RWPE2 (cell line): Measurements from ENCODE around the gene TMEM44.

Experiments used
- ATAC-seq: fragments of 200-7000 bp; cut with Tn5 transposase; 3 replicates; pipeline ENCODE4 v1.9.1; 2021; ENCODE audit warnings: low read depth
- DNase-seq: peaks from one replicate; pipeline ENCODE4 v3.0.0-alpha.2; 2020; ENCODE audit warnings: low spot score
- H3K27ac ChIP-seq: fragments of 450-650 bp; 2 replicates; pipeline ENCODE4 v1.5.1; 2017; ENCODE audit warnings: mild to moderate bottlenecking; ENCODE audit not compliant: poor library complexity, severe bottlenecking
- H3K27me3 ChIP-seq: fragments of 250-450 bp; sonication (Bioruptor Pico); 2 replicates; pipeline ENCODE4 v1.5.1; 2021; ENCODE audit warnings: mild to moderate bottlenecking, moderate library complexity; ENCODE audit not compliant: insufficient read depth, poor library complexity, severe bottlenecking
- H3K36me3 ChIP-seq: fragments of 250-450 bp; sonication (Bioruptor Pico); 2 replicates; pipeline ENCODE4 v1.5.1; 2020; ENCODE audit warnings: low read depth, mild to moderate bottlenecking, moderate library complexity
- H3K4me1 ChIP-seq: fragments of 250-450 bp; sonication (Bioruptor Pico); 2 replicates; pipeline ENCODE4 v1.5.1; 2021; ENCODE audit warnings: mild to moderate bottlenecking, moderate library complexity; ENCODE audit not compliant: insufficient read depth, poor library complexity, severe bottlenecking
- H3K4me3 ChIP-seq: fragments of 250-450 bp; sonication (Bioruptor Pico); 2 replicates; pipeline ENCODE4 v1.5.1; 2021; ENCODE audit warnings: mild to moderate bottlenecking, moderate library complexity; ENCODE audit not compliant: severe bottlenecking
- H3K9me3 ChIP-seq: fragments of 250-450 bp; sonication (Bioruptor Pico); 2 replicates; pipeline ENCODE4 v1.5.1; 2021; ENCODE audit warnings: mild to moderate bottlenecking, moderate library complexity; ENCODE audit not compliant: severe bottlenecking
- TF ChIP-seq, protein P1 (sequence below): fragments of 450-650 bp; IDR thresholded peaks from one replicate; pipeline ENCODE4 v1.5.1; 2017; ENCODE audit warnings: mild to moderate bottlenecking, moderate library complexity; ENCODE audit not compliant: poor library complexity, severe bottlenecking

The TMEM44 gene

DNA sequence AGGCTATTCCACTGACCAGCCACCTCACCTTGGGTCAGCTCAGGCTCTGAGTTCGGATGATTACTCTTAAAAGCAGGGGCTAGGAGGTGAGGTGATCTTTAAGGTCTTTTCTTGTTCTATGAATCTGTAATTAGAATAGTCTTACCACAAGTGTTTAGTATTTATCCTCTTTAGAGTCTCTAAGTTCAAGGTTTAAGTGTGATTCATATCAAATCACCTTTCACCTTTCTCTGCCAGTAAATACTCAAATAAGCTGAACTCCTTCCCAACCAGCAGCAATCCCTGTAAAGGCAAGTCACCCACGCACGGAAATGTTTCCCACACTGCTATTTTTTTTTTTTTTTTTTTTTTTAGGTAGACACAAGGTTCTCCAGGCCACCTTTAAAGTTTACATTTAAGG, 14.5 kb upstream of the TMEM44 start:
- Histone ChIP-seq H3K27me3 (no peaks in the 10 kb centered on the region), H3K27ac (no peak overlapping the region), H3K4me1 (no peaks in the 10 kb centered on the region), H3K9me3 (peaks cover 3% of the 10 kb centered on the region), H3K36me3 (peaks cover 86% of the 10 kb centered on the region), H3K4me3 (no peak overlapping the region)
- ATAC-seq (no peak), DNase-seq (no peak)
- TF ChIP-seq, protein P1, sequence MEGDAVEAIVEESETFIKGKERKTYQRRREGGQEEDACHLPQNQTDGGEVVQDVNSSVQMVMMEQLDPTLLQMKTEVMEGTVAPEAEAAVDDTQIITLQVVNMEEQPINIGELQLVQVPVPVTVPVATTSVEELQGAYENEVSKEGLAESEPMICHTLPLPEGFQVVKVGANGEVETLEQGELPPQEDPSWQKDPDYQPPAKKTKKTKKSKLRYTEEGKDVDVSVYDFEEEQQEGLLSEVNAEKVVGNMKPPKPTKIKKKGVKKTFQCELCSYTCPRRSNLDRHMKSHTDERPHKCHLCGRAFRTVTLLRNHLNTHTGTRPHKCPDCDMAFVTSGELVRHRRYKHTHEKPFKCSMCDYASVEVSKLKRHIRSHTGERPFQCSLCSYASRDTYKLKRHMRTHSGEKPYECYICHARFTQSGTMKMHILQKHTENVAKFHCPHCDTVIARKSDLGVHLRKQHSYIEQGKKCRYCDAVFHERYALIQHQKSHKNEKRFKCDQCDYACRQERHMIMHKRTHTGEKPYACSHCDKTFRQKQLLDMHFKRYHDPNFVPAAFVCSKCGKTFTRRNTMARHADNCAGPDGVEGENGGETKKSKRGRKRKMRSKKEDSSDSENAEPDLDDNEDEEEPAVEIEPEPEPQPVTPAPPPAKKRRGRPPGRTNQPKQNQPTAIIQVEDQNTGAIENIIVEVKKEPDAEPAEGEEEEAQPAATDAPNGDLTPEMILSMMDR: no peak

DNA sequence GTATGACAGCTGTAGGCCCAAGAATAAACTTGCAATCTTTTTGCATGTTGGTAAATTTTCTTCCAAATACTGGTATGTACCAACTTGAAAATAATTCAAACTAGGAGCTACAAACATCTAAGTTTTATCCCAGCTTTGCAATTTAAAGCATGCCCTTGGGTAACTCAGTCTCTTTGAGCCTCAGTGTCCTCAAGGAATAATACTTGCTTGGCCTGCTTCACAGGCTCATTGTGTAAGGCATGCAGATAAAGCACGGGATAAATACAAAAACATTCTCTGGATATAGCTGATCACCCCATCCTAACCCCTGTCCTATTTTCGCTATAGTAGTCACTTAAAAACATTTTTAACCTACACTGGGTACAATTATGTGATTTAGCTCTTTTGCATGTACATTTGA, 9.6 kb upstream of the TMEM44 start:
- H3K27me3 ChIP-seq: no peaks in the 10 kb centered on the region
- no peaks in the 10 kb centered on the region for H3K9me3 ChIP-seq
- TF ChIP-seq, protein P1: no peak
- no peaks in the 10 kb centered on the region for H3K4me1 ChIP-seq
- DNase-seq: no peak
- H3K36me3 ChIP-seq: peaks cover 56% of the 10 kb centered on the region
- ATAC-seq: no peak
- H3K4me3 ChIP-seq: no peak overlapping the region
- H3K27ac ChIP-seq: no peak overlapping the region

DNA sequence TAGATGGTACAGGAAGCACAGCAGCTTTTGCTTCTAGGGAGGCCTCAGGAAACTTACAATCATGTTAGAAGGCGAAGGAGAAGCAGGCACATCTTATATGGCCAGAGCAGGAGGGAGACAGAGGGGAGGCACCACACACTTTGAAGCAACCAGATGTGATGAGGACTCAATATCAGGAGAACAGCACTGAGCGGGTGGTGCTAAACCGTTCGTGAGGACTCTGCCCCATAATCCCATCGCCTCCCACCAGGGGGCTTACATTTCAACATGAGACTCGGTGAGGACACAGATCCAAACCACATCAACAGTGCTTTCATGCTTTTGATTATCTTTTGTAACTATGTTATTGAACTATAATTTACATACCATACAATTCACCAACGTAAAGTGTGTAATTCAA, 7.6 kb upstream of the TMEM44 start:
- Histone ChIP-seq H3K4me3 (no peak overlapping the region), H3K9me3 (no peaks in the 10 kb centered on the region), H3K4me1 (no peaks in the 10 kb centered on the region), H3K27ac (no peak overlapping the region), H3K36me3 (peaks cover 39% of the 10 kb centered on the region), H3K27me3 (no peaks in the 10 kb centered on the region)
- TF ChIP-seq, protein P1: peak; percentile 6
- DNase-seq (no peak), ATAC-seq (peak; percentile 24; the same call in 1 of the 3 replicates)

DNA sequence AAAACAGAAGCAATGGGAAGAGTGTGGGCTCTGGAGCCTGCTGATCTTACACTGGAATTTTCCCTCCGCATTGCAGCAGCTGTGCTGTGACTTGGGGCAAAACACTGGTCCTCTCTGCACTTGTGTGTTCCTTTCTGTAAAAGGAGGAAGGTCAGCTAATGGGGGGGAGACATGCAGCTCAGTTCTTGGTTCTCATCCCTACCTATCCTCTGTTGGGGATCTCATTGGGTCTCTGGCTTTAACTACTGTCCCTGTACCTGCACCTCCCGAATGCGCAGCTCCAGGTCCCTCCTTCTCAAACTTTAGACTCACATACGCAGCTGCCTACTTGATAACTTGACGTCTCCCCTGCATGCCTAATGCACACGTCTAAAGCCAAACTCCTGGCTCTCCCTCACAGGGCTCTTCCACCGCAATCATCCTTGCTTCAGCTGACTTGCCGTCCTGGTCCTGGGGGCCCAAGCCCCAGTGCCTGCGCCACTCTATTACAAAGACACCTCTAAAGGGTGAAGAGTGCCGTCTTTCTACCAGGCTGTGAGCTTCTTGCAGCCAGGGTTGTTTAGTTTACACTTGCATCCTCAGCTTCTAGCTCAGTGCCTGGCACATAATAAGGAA, 5.9 kb upstream of the TMEM44 start:
- no peak for ATAC-seq

More for the DNA sequence above, 5.9 kb upstream of the TMEM44 start:
- Histone ChIP-seq H3K27me3 (no peaks in the 10 kb centered on the region), H3K9me3 (no peaks in the 10 kb centered on the region), H3K36me3 (peaks cover 23% of the 10 kb centered on the region), H3K27ac (no peak overlapping the region), H3K4me1 (no peaks in the 10 kb centered on the region), H3K4me3 (no peak overlapping the region)
- TF ChIP-seq, protein P1: no peak
- DNase-seq: no peak
